ENCODE data around the gene SP5.

DNA sequence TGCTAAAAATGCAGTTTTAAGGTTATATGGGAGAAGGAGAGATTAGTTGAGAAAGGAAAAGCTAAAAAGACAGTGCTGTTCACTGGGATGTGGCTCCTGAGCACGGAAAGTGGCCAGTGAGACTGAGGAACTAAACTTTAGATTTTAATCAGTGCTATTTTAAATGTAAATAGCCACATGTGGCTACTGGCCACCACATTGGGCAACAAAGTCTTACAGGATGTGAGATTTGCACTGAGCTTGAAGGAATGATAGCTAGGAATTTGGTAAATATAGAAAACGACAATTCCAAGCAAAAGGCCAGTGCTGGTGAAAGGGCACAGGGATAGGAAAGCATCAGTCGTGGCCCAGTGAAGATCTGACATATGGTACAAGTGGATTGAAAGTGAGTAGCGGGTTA lies 14.1 kb upstream of the SP5 start:
- TF ChIP-seq, protein P1, sequence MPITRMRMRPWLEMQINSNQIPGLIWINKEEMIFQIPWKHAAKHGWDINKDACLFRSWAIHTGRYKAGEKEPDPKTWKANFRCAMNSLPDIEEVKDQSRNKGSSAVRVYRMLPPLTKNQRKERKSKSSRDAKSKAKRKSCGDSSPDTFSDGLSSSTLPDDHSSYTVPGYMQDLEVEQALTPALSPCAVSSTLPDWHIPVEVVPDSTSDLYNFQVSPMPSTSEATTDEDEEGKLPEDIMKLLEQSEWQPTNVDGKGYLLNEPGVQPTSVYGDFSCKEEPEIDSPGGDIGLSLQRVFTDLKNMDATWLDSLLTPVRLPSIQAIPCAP (CRISPR knock-in tag; IDR thresholded peaks at IDR 0.05): no peak
- TF ChIP-seq, protein P2, sequence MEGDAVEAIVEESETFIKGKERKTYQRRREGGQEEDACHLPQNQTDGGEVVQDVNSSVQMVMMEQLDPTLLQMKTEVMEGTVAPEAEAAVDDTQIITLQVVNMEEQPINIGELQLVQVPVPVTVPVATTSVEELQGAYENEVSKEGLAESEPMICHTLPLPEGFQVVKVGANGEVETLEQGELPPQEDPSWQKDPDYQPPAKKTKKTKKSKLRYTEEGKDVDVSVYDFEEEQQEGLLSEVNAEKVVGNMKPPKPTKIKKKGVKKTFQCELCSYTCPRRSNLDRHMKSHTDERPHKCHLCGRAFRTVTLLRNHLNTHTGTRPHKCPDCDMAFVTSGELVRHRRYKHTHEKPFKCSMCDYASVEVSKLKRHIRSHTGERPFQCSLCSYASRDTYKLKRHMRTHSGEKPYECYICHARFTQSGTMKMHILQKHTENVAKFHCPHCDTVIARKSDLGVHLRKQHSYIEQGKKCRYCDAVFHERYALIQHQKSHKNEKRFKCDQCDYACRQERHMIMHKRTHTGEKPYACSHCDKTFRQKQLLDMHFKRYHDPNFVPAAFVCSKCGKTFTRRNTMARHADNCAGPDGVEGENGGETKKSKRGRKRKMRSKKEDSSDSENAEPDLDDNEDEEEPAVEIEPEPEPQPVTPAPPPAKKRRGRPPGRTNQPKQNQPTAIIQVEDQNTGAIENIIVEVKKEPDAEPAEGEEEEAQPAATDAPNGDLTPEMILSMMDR (IDR thresholded peaks at IDR 0.05): no peak
- TF ChIP-seq NFE2L1 (CRISPR knock-in tag; IDR thresholded peaks at IDR 0.05) (no peak), ATF1 (CRISPR knock-in tag; IDR thresholded peaks at IDR 0.05) (no peak), TEAD4 (CRISPR knock-in tag; IDR thresholded peaks at IDR 0.05) (no peak)
- TF ChIP-seq, protein P3, sequence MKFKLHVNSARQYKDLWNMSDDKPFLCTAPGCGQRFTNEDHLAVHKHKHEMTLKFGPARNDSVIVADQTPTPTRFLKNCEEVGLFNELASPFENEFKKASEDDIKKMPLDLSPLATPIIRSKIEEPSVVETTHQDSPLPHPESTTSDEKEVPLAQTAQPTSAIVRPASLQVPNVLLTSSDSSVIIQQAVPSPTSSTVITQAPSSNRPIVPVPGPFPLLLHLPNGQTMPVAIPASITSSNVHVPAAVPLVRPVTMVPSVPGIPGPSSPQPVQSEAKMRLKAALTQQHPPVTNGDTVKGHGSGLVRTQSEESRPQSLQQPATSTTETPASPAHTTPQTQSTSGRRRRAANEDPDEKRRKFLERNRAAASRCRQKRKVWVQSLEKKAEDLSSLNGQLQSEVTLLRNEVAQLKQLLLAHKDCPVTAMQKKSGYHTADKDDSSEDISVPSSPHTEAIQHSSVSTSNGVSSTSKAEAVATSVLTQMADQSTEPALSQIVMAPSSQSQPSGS (CRISPR knock-in tag; IDR thresholded peaks at IDR 0.05; ENCODE audit: borderline replicate concordance, low read depth): no peak

Measured in WTC11 (cell line).